Stomach (tissue), 4 donors: ENCODE data around the gene PRDM16.

ENCODE experiments used
- POLR2A ChIP-seq, 4 donors: fragments of 450-650 bp; IDR thresholded peaks; one replicate each; pipeline ENCODE4 v1.6.1; 2016; ENCODE audit warnings: antibody characterized with exemption in 4 of 4, control low read depth in 2 of 4, mild to moderate bottlenecking in 1 of 4, moderate library complexity in 1 of 4
- TF ChIP-seq, protein P1 (sequence below), 7 experiments: fragments of 450-650 bp in 4 of 7; fragments of 200-600 bp in 3 of 7; sonication (generic) in 3 of 7; IDR thresholded peaks; one replicate each; pipeline ENCODE4 v1.5.1; 2016 to 2019; ENCODE audit warnings: antibody characterized with exemption in 7 of 7, control low read depth in 2 of 7, mild to moderate bottlenecking in 1 of 7

DNA sequence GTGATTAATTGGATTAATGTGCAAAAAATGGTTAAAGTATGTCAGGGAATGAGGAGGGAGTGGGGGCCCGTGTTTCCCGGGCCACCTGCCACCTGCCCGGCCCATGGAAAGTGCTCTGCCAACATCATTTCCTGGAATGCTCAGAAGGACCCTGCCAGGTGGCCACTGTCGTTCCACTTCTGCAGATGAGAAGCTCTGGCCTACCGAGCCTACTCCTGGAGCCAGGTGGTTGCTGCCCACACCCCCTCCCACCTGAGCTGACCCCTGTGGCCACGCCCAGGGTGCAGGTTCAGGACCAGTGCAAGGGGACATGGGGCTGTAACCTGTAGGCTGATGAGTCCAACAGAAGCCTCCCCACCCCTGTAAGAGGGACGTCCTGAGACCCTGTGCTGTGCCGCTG lies 99.7 kb downstream of the PRDM16 start:
- TF ChIP-seq, protein P1, sequence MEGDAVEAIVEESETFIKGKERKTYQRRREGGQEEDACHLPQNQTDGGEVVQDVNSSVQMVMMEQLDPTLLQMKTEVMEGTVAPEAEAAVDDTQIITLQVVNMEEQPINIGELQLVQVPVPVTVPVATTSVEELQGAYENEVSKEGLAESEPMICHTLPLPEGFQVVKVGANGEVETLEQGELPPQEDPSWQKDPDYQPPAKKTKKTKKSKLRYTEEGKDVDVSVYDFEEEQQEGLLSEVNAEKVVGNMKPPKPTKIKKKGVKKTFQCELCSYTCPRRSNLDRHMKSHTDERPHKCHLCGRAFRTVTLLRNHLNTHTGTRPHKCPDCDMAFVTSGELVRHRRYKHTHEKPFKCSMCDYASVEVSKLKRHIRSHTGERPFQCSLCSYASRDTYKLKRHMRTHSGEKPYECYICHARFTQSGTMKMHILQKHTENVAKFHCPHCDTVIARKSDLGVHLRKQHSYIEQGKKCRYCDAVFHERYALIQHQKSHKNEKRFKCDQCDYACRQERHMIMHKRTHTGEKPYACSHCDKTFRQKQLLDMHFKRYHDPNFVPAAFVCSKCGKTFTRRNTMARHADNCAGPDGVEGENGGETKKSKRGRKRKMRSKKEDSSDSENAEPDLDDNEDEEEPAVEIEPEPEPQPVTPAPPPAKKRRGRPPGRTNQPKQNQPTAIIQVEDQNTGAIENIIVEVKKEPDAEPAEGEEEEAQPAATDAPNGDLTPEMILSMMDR (IDR thresholded peaks at IDR 0.05) = no peak
- TF ChIP-seq POLR2A (IDR thresholded peaks at IDR 0.05) = no peak
